KMS-11 (cell line): ENCODE measurements around the gene DAAM2.

Experiments
- H2AFZ ChIP-seq: fragments of 200-600 bp; sonication (generic); 2 replicates; pipeline ENCODE4 v1.6.1; 2016; ENCODE audit warnings: antibody characterized with exemption, mixed run types, low read depth
- H3K27ac ChIP-seq: fragments of 200-600 bp; sonication (generic); 2 replicates; pipeline ENCODE4 v1.6.1; 2016; ENCODE audit warnings: mild to moderate bottlenecking, mixed run types
- H3K27me3 ChIP-seq: fragments of 200-600 bp; sonication (generic); 2 replicates; pipeline ENCODE4 v1.6.1; 2017; ENCODE audit warnings: mild to moderate bottlenecking, low read depth, mixed run types, moderate library complexity; ENCODE audit not compliant: insufficient read depth
- H3K36me3 ChIP-seq: fragments of 200-600 bp; sonication (generic); 2 replicates; pipeline ENCODE4 v1.6.1; 2017; ENCODE audit warnings: mild to moderate bottlenecking, mixed run types; ENCODE audit not compliant: insufficient read depth
- H3K4me1 ChIP-seq: fragments of 200-600 bp; sonication (generic); 2 replicates; pipeline ENCODE4 v1.6.1; 2016; ENCODE audit warnings: mild to moderate bottlenecking, low read depth, mixed run types; ENCODE audit not compliant: poor library complexity, severe bottlenecking
- H3K4me2 ChIP-seq: fragments of 200-600 bp; sonication (generic); 2 replicates; pipeline ENCODE4 v1.7.0; 2016; ENCODE audit warnings: mild to moderate bottlenecking, mixed run types
- H3K4me3 ChIP-seq: fragments of 200-600 bp; sonication (generic); IDR thresholded peaks from 2 replicates; pipeline ENCODE4 v1.6.1; 2017; ENCODE audit warnings: low read depth, low read length, mixed read lengths; ENCODE audit not compliant: insufficient read depth
- H3K79me2 ChIP-seq: fragments of 200-600 bp; sonication (generic); 2 replicates; pipeline ENCODE4 v1.6.1; 2016; ENCODE audit warnings: low read depth, mixed run types; ENCODE audit not compliant: insufficient read depth
- H3K9ac ChIP-seq: fragments of 200-600 bp; sonication (generic); 2 replicates; pipeline ENCODE4 v1.6.1; 2016; ENCODE audit warnings: mild to moderate bottlenecking, mixed run types
- H4K20me1 ChIP-seq: fragments of 200-600 bp; sonication (generic); 2 replicates; pipeline ENCODE4 v1.6.1; 2016; ENCODE audit warnings: mild to moderate bottlenecking, mixed run types; ENCODE audit not compliant: insufficient read depth
- TF ChIP-seq, protein P1 (sequence below): fragments of 200-600 bp; sonication (generic); conservative IDR thresholded peaks from 2 replicates; pipeline ENCODE4 v1.6.1; 2017; ENCODE audit warnings: low read depth, mild to moderate bottlenecking, antibody characterized with exemption, low read length, moderate library complexity, mixed read lengths

The DAAM2 gene

DNA sequence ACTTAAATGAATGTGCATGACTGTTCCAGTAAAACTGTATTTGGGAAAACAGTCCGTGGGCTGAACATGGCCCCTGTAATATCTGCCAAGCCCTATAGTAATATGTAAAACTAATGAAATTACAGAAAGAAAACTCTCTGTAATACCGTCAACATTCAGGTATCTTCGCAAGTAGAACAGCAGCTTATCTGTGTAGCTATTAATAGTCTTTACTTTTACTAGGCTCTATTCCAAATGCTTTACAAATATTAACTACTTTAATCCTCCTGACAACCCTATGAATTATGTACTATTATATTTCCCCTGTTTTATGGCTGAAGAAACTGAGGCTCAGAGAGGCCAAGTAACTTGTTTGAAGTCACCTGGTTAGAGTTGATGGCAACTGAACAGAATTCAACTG is 57.1 kb downstream of the DAAM2 start:
- Histone ChIP-seq H3K4me1 (no peaks in the 10 kb centered on the region), H3K79me2 (no peaks in the 10 kb centered on the region), H3K36me3 (no peaks in the 10 kb centered on the region), H3K4me3 (no peak overlapping the region), H2AFZ (no peak overlapping the region), H3K4me2 (no peak overlapping the region), H4K20me1 (no peaks in the 10 kb centered on the region), H3K9ac (no peak overlapping the region), H3K27ac (no peak overlapping the region), H3K27me3 (no peaks in the 10 kb centered on the region)
- TF ChIP-seq, protein P1, sequence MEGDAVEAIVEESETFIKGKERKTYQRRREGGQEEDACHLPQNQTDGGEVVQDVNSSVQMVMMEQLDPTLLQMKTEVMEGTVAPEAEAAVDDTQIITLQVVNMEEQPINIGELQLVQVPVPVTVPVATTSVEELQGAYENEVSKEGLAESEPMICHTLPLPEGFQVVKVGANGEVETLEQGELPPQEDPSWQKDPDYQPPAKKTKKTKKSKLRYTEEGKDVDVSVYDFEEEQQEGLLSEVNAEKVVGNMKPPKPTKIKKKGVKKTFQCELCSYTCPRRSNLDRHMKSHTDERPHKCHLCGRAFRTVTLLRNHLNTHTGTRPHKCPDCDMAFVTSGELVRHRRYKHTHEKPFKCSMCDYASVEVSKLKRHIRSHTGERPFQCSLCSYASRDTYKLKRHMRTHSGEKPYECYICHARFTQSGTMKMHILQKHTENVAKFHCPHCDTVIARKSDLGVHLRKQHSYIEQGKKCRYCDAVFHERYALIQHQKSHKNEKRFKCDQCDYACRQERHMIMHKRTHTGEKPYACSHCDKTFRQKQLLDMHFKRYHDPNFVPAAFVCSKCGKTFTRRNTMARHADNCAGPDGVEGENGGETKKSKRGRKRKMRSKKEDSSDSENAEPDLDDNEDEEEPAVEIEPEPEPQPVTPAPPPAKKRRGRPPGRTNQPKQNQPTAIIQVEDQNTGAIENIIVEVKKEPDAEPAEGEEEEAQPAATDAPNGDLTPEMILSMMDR = no peak

DNA sequence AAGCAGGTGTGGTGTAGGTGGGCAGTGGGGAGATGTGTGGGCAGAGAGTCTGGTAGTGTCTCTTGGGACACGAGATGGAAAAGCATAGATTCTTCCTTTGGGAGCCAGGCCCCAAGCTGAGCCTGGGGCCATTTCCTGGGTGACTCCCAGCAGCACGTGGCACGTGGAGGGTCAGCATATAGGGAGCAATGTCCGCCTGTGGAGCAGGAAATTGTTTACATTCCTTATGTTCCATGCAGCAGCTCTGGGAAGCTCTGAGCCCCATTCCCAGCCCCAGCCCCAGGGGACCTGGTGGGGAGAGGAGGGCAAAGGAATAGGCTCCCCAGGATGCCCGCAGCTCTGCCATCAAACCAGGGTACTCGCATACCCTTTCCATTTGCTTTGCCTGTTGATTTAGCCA is 57.6 kb downstream of the DAAM2 start:
- no peak overlapping the region for H3K9ac ChIP-seq
- no peaks in the 10 kb centered on the region for H3K4me1 ChIP-seq
- no peaks in the 10 kb centered on the region for H3K36me3 ChIP-seq
- H3K4me2 ChIP-seq = no peak overlapping the region
- H4K20me1 ChIP-seq = no peaks in the 10 kb centered on the region
- no peak overlapping the region for H3K27ac ChIP-seq
- no peak overlapping the region for H2AFZ ChIP-seq
- no peaks in the 10 kb centered on the region for H3K79me2 ChIP-seq
- H3K27me3 ChIP-seq = no peaks in the 10 kb centered on the region
- TF ChIP-seq, protein P1 = no peak
- H3K4me3 ChIP-seq = no peak overlapping the region

DNA sequence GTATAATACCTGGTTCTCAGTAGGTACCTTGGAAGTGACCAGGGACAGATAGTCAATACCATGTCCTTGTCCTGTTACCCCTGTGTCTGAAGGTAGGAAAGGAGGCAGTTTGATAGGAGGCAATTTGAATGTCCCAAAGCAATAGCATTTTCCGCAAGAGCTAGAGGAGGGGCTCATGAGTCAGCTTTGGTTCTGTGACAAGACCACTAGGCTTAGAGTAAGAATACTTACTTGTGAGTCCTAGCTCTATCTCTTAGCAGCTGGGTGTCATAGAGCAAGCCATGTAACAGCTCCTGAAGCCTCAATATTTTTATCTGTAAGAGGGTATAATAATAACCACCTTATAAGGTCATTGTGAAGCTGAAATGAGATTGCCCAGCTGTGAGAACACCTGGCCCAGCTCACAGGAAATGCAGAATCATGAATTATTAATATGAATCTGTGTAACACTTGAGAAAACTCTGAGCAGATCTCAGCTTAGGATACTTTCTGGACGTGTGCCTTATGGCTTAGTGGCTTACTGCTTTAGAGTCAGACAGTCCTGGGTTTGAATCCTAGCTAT is 58.6 kb downstream of the DAAM2 start:
- H3K27me3 ChIP-seq = no peaks in the 10 kb centered on the region
- H4K20me1 ChIP-seq = no peaks in the 10 kb centered on the region
- no peak overlapping the region for H3K4me2 ChIP-seq
- no peak overlapping the region for H2AFZ ChIP-seq
- no peaks in the 10 kb centered on the region for H3K79me2 ChIP-seq
- no peaks in the 10 kb centered on the region for H3K4me1 ChIP-seq
- H3K36me3 ChIP-seq = no peaks in the 10 kb centered on the region
- no peak overlapping the region for H3K9ac ChIP-seq
- no peak overlapping the region for H3K27ac ChIP-seq
- TF ChIP-seq, protein P1 = no peak
- H3K4me3 ChIP-seq = no peak overlapping the region

DNA sequence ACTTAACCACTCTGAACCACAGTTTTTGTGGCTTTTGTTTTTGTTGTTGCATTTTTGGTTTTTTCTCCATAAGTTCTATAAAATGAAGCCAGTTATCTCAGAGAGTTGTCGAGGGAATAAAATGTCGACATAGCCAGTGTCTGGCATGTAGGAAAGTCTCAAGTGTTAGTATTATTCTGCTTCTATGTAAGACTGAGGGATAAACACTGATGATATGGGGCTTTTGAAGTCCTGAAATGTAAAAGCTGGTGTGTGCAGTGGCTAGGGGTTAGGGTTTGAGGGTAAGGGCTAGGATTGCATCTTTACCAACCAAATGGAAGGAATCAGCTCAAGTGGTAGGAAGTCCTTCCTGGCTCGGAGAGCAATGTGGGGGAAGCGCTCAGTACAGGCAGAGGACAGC is 59.2 kb downstream of the DAAM2 start:
- Histone ChIP-seq H3K27me3 (no peaks in the 10 kb centered on the region), H3K4me1 (no peaks in the 10 kb centered on the region), H3K36me3 (no peaks in the 10 kb centered on the region), H3K4me3 (no peak overlapping the region), H3K27ac (no peak overlapping the region), H3K9ac (no peak overlapping the region), H4K20me1 (no peaks in the 10 kb centered on the region), H3K79me2 (no peaks in the 10 kb centered on the region), H2AFZ (no peak overlapping the region), H3K4me2 (no peak overlapping the region)
- TF ChIP-seq, protein P1 = no peak
